Astrocyte (in vitro differentiated cells and primary cell): ENCODE measurements around the gene POLR3B. TPM values are rescaled to one million over a fixed set of nuclear protein-coding genes. Genes with fewer than 3 reads are reported as not detected.

Experiments
- DNase-seq: peaks from one replicate; pipeline ENCODE4 v3.0.0-alpha.2; 2010; ENCODE audit warnings: low read depth
- FAIRE-seq: peaks from 2 replicates; lab custom pipeline; 2011; peaks lifted over from hg19 to GRCh38; lab: Jason Lieb, UNC
- H2AFZ ChIP-seq: 2 replicates; pipeline ENCODE4 v1.6.0; 2012; ENCODE audit warnings: low read depth, low read length, inconsistent platforms
- H3K27ac ChIP-seq: 2 replicates; pipeline ENCODE4 v1.5.1; 2011; ENCODE audit warnings: low read depth, low read length, inconsistent platforms
- H3K27me3 ChIP-seq: 2 replicates; pipeline ENCODE4 v1.6.0; 2011; ENCODE audit warnings: low read length, inconsistent platforms; ENCODE audit not compliant: insufficient read depth
- H3K36me3 ChIP-seq: 2 replicates; pipeline ENCODE4 v1.5.1; 2011; ENCODE audit warnings: low read length, inconsistent platforms; ENCODE audit not compliant: insufficient read depth
- H3K4me1 ChIP-seq: 2 replicates; pipeline ENCODE4 v1.5.1; 2011; ENCODE audit warnings: low read length, inconsistent platforms; ENCODE audit not compliant: insufficient read depth
- H3K4me2 ChIP-seq: 2 replicates; pipeline ENCODE4 v1.6.0; 2012; ENCODE audit warnings: low read length, inconsistent platforms
- H3K4me3 ChIP-seq: 2 replicates; pipeline ENCODE4 v1.5.1; 2011; ENCODE audit warnings: low read depth, mild to moderate bottlenecking, low read length, inconsistent platforms; ENCODE audit not compliant: insufficient read depth
- H3K79me2 ChIP-seq: 2 replicates; pipeline ENCODE4 v1.6.0; 2012; ENCODE audit warnings: mild to moderate bottlenecking, low read length, inconsistent platforms; ENCODE audit not compliant: insufficient read depth
- H3K9ac ChIP-seq: 2 replicates; pipeline ENCODE4 v1.6.0; 2012; ENCODE audit warnings: mild to moderate bottlenecking, low read length, inconsistent platforms
- H3K9me3 ChIP-seq: 2 replicates; pipeline ENCODE4 v1.5.1; 2012; ENCODE audit warnings: low read depth, mild to moderate bottlenecking, low read length, inconsistent platforms; ENCODE audit not compliant: insufficient read depth
- H4K20me1 ChIP-seq: 2 replicates; pipeline ENCODE4 v1.6.0; 2012; ENCODE audit warnings: low read length, inconsistent platforms; ENCODE audit not compliant: insufficient read depth
- H3K27ac Mint-ChIP-seq: one replicate; pipeline ENCODE4 v1.8.0; 2021; ENCODE audit warnings: mild to moderate bottlenecking, mixed read lengths; ENCODE audit not compliant: unreplicated experiment
- H3K27me3 Mint-ChIP-seq: one replicate; pipeline ENCODE4 v1.8.0; 2021; ENCODE audit warnings: low read depth, mixed read lengths; ENCODE audit not compliant: unreplicated experiment
- H3K36me3 Mint-ChIP-seq: one replicate; pipeline ENCODE4 v1.8.0; 2021; ENCODE audit warnings: low read depth, mixed read lengths; ENCODE audit not compliant: unreplicated experiment
- H3K4me1 Mint-ChIP-seq: one replicate; pipeline ENCODE4 v1.8.0; 2021; ENCODE audit warnings: low read depth, mixed read lengths; ENCODE audit not compliant: unreplicated experiment
- H3K4me3 Mint-ChIP-seq: one replicate; pipeline ENCODE4 v1.8.0; 2021; ENCODE audit warnings: mild to moderate bottlenecking, moderate library complexity, mixed read lengths; ENCODE audit not compliant: unreplicated experiment
- H3K9me3 Mint-ChIP-seq: one replicate; pipeline ENCODE4 v1.8.0; 2021; ENCODE audit warnings: mild to moderate bottlenecking, mixed read lengths; ENCODE audit not compliant: unreplicated experiment
- EZH2 ChIP-seq: IDR thresholded peaks from 2 replicates; pipeline ENCODE4 v1.6.1; 2012; ENCODE audit warnings: mild to moderate bottlenecking, low read length, inconsistent platforms; ENCODE audit not compliant: insufficient read depth
- total RNA-seq: library from RNA; stranded (reverse); gene quantifications from 2 replicates; pipeline ENCODE4 v1.2.1, GENCODE V29; 2021
- TF ChIP-seq, protein P1 (sequence below): IDR thresholded peaks from 2 replicates; pipeline ENCODE4 v1.5.1; 2011; ENCODE audit warnings: low read depth, mild to moderate bottlenecking, inconsistent platforms, low read length, moderate library complexity; ENCODE audit not compliant: insufficient read depth

POLR3B gene
- total RNA-seq, 1 donor from 2014 or later: 10.9 TPM

DNA sequence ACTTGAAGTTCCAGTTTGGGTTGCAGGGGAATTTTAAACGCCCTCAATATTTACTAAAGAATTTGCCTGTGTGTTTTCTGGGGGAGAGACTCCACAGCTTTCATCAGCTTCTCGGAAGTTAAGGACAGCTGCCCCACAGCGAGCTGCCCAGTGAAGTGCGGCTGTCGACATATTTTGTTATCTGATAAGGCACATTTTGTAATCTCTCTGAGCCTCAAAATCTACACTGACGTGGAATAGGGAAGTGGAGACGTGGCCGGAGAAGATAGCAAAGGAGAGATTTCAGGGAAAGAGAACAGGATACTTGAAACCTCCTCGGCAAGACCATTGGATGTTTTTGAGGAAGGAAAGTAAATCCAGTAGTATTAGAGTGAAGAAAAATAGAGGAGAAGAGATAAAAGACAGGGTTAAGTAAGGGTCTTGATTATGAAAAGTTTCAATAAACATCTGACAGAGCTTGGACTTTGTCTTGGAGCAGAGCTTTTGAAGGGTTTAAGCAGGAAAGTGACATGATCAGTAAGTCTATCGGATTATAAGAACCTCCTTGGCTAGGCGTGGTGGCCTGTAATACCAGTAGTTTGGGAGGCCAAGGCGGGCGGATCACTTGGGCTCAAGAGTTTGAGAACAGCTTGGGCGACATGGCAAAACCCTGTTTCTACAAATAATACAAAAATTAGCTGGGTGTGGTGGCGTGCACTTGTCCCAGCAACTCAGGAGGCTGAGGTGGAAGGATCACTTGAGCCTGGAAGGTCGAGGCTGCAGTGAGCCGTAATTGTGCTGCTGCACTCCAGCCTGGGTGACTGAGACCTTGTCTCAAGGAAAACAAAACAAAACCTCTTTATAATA is 1.1 kb downstream of the POLR3B start:
- peak overlapping the region; percentile 99 for H2AFZ ChIP-seq
- no peaks in the 10 kb centered on the region for H3K36me3 ChIP-seq
- peak overlapping the region; percentile 91 for H3K9ac ChIP-seq
- peak overlapping the region; percentile 91 for H3K27ac ChIP-seq
- Mint-ChIP-seq H3K9me3 (no peaks in the 10 kb centered on the region), H3K4me1 (peaks cover 8% of the 10 kb centered on the region), H3K27me3 (peaks cover 1% of the 10 kb centered on the region), H3K36me3 (no peaks in the 10 kb centered on the region), H3K4me3 (peak overlapping the region; percentile 97), H3K27ac (peak overlapping the region; percentile 96)
- FAIRE-seq: no peak
- peaks cover 52% of the 10 kb centered on the region for H3K79me2 ChIP-seq
- no peaks in the 10 kb centered on the region for H3K9me3 ChIP-seq
- H3K27me3 ChIP-seq: no peaks in the 10 kb centered on the region
- H3K4me3 ChIP-seq: peak overlapping the region; percentile 93
- peaks cover 12% of the 10 kb centered on the region for H3K4me1 ChIP-seq
- TF ChIP-seq, protein P1, sequence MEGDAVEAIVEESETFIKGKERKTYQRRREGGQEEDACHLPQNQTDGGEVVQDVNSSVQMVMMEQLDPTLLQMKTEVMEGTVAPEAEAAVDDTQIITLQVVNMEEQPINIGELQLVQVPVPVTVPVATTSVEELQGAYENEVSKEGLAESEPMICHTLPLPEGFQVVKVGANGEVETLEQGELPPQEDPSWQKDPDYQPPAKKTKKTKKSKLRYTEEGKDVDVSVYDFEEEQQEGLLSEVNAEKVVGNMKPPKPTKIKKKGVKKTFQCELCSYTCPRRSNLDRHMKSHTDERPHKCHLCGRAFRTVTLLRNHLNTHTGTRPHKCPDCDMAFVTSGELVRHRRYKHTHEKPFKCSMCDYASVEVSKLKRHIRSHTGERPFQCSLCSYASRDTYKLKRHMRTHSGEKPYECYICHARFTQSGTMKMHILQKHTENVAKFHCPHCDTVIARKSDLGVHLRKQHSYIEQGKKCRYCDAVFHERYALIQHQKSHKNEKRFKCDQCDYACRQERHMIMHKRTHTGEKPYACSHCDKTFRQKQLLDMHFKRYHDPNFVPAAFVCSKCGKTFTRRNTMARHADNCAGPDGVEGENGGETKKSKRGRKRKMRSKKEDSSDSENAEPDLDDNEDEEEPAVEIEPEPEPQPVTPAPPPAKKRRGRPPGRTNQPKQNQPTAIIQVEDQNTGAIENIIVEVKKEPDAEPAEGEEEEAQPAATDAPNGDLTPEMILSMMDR: no peak
- TF ChIP-seq EZH2: no peak
- peak overlapping the region; percentile 91 for H3K4me2 ChIP-seq
- DNase-seq: peak; percentile 75
- H4K20me1 ChIP-seq: no peaks in the 10 kb centered on the region

GRCh38 chr12:106359646-106360399 is 2.3 kb downstream of the POLR3B start:
- no peak for DNase-seq
- no peaks in the 10 kb centered on the region for H3K27me3 ChIP-seq
- no peak overlapping the region for H3K9ac ChIP-seq
- Mint-ChIP-seq H3K36me3 (peaks cover 4% of the 10 kb centered on the region), H3K4me3 (no peak overlapping the region), H3K27ac (peak overlapping the region; percentile 13), H3K4me1 (peaks cover 8% of the 10 kb centered on the region), H3K9me3 (no peaks in the 10 kb centered on the region), H3K27me3 (no peaks in the 10 kb centered on the region)
- no peak overlapping the region for H2AFZ ChIP-seq
- no peak overlapping the region for H3K27ac ChIP-seq
- peaks cover 3% of the 10 kb centered on the region for H3K36me3 ChIP-seq
- H3K4me1 ChIP-seq: peaks cover 12% of the 10 kb centered on the region
- no peaks in the 10 kb centered on the region for H4K20me1 ChIP-seq
- H3K9me3 ChIP-seq: no peaks in the 10 kb centered on the region
- no peak overlapping the region for H3K4me3 ChIP-seq
- TF ChIP-seq EZH2: no peak
- TF ChIP-seq, protein P1: no peak
- H3K4me2 ChIP-seq: no peak overlapping the region
- H3K79me2 ChIP-seq: peaks cover 52% of the 10 kb centered on the region
- FAIRE-seq: no peak
